Motor neuron (in vitro differentiated cells): ENCODE results near the gene CHRM4. TPM values are rescaled to one million over a fixed set of nuclear protein-coding genes. Genes with fewer than 3 reads are reported as not detected.

ENCODE experiments used
- ATAC-seq, 8 experiments: fragments of 200-7000 bp; cut with Tn5 transposase; replicated peaks in 6 of 8; 2 replicates each; pipeline ENCODE4 v1.8.0; 2021; ENCODE audit warnings: mild to moderate bottlenecking in 8 of 8, moderate library complexity in 8 of 8
- H3K27ac ChIP-seq, 2 donors: fragments of 250-450 bp; sonication (Bioruptor Pico); 2 replicates each; pipeline ENCODE4 v1.9.0; 2021; ENCODE audit warnings: antibody characterized with exemption in 2 of 2, mild to moderate bottlenecking in 2 of 2, moderate library complexity in 1 of 2
- H3K4me1 ChIP-seq, 2 donors: fragments of 250-450 bp; sonication (Bioruptor Pico); replicated peaks in 1 of 2; 2 replicates each; pipeline ENCODE4 v1.6.1; 2021; ENCODE audit warnings: antibody characterized with exemption in 2 of 2, mild to moderate bottlenecking in 2 of 2, moderate library complexity in 1 of 2
- H3K4me3 ChIP-seq, 5 donors: fragments of 250-450 bp; sonication (Bioruptor Pico); 2 replicates each; pipeline ENCODE4 v1.9.0; 2021; ENCODE audit warnings: antibody characterized with exemption in 5 of 5, mild to moderate bottlenecking in 5 of 5, moderate library complexity in 4 of 5
- WGBS, 10 experiments: fragments of 450-650 bp; shearing (Covaris generic); methylation state at CpG; one replicate each; pipeline ENCODE4 v1.0.0; 2022; 5-methylcytosine and 5-hydroxymethylcytosine counted together
- in situ Hi-C, 9 experiments: fragments of 400-800 bp; cut with MboI; loops; one replicate each; pipeline ENCODE4 v1.15.0; 2021; ENCODE audit warnings: low sequenced_read_pairs in 9 of 9, low pct_unique_long_range_greater_than_20kb in 2 of 9; ENCODE audit not compliant: unreplicated experiment in 9 of 9
- total RNA-seq, 8 experiments: library from RNA; unstranded; fragments of 300-600 nt; gene quantifications; 2 replicates each; pipeline versions ENCODE4 v1.2.3 to v1.2.4, GENCODE V29; 2022

The CHRM4 gene
- total RNA-seq, 8 experiments from 2014 or later: 0.76 to 3.8 (median 1.5) TPM

DNA sequence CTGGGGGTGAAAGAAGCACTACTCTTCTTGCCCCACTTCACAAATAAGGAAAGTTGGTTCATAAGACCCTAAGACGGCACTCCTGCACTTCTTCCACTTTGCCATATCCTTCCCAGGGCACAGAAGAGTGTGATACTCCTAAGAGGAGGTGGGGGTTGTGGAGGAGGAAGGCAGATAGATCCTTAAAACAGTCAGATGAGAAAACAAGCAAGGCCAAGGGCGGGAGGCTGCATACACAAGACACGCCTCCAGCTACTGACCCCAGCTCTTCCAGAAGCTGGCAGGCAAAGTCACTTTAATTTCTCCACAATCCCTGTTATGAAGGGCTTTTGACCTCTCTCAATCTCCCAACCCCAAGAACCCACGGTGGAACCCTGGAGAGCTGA, 1.6 kb upstream of the CHRM4 start:
- in situ Hi-C loops: loop anchor here in 4 of 9 experiments (10.0 to 25.0 kb wide), 3 partner anchors 132 to 144 kb away; no protein-coding TSS in a partner anchor
- peaks cover 21 to 24% of the 10 kb centered on the region in 2 donors for H3K4me1 ChIP-seq
- no peak overlapping the region for H3K27ac ChIP-seq
- peak overlapping the region in 4 of 5 donors; percentile 50 to 65 (median 58) for H3K4me3 ChIP-seq
- 40 to 88% (median 60%) methylated on average over 1 to 3 of the region's 4 CpGs; no CpG with 5 or more reads in 3 of the 10 experiments for WGBS, 10 experiments
- ATAC-seq: no peak

GRCh38 chr11:46392421-46393230, 1.1 kb upstream of the CHRM4 start:
- Histone ChIP-seq H3K4me3 (peak overlapping the region; percentile 50 to 71 (median 60)), H3K27ac (no peak overlapping the region), H3K4me1 (peaks cover 27 to 30% of the 10 kb centered on the region in 2 donors)
- 2 to 80% (median 10%) methylated on average over 1 to 31 of the region's 71 CpGs; no CpG with 5 or more reads in 2 of the 10 experiments for WGBS, 10 experiments
- ATAC-seq: peak; percentile 28 to 71 (median 48)
- in situ Hi-C loops: loop anchor here in 4 of 9 experiments (10.0 to 25.0 kb wide), 3 partner anchors 132 to 145 kb away; no protein-coding TSS in a partner anchor

GRCh38 chr11:46391186-46391577, 394 bp downstream of the CHRM4 start:
- WGBS, 10 experiments: no CpG with 5 or more reads among the region's 31 CpGs
- in situ Hi-C loops: loop anchor here in 4 of 9 experiments (10.0 to 25.0 kb wide), 3 partner anchors 134 to 146 kb away; no protein-coding TSS in a partner anchor
- peaks cover 30 to 32% of the 10 kb centered on the region in 2 donors for H3K4me1 ChIP-seq
- no peak for ATAC-seq
- peak overlapping the region; percentile 50 to 71 (median 60) for H3K4me3 ChIP-seq
- no peak overlapping the region for H3K27ac ChIP-seq

- in situ Hi-C loops: loop anchor here in 4 of 9 experiments (10.0 to 25.0 kb wide), 3 partner anchors 134 to 147 kb away; no protein-coding TSS in a partner anchor
- WGBS, 10 experiments: 13 to 40% (median 21%) methylated on average over 1 to 12 of the region's 49 CpGs; no CpG with 5 or more reads in 6 of the 10 experiments
- no peak for ATAC-seq
- Histone ChIP-seq H3K4me1 (peaks cover 30 to 32% of the 10 kb centered on the region in 2 donors), H3K4me3 (peak overlapping the region in 4 of 5 donors; percentile 31 to 50 (median 40)), H3K27ac (no peak overlapping the region)
These were observed 1.0 kb downstream of the CHRM4 start for GRCh38 chr11:46390331-46391171.

GRCh38 chr11:46389450-46390330, 1.9 kb downstream of the CHRM4 start:
- H3K4me1 ChIP-seq: peaks cover 30 to 32% of the 10 kb centered on the region in 2 donors
- in situ Hi-C loops: loop anchor here in 4 of 9 experiments (10.0 to 25.0 kb wide), 3 partner anchors 135 to 148 kb away; no protein-coding TSS in a partner anchor

DNA sequence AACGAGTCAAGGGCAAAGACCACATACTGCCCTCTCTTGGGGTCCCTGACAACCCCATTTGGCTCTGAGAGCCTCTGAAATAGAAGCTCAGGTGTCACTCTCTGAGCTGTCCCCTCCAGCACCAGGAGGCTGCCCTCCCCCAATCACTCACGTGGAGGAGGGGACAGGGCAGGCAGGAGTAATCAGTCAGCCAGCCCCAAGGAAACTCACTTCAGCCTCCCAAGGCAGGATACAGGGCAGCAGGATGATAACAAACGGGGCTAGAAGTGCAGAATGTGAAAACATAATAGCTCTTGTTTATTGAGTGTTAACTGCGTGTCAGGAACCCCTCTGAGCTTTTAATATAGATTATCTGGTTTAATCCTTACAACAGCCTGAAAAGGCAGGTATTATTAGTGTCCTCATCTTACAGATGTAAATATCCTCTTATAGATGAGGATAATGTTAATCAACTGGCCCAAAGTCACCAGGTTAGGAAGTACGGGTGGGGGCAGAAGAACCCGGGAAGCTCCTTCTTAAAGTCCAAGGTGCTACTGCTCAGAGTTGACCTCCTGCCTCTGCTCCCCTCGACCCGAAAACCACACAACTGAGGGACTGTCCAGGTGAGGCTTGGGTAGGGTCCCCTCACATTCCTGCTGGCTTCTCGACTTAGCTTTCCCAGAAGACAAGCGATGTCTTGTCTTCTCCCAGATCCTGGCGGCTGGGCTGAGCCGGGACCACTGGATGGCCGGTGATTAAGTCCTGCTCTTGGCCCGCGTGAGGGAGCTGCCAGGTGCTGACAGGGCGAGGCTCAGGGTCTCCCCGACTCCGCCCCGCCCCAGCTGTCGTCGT, 2.7 kb downstream of the CHRM4 start:
- Histone ChIP-seq H3K4me1 (peaks cover 35 to 36% of the 10 kb centered on the region in 2 donors), H3K4me3 (peak overlapping the region; percentile 23 to 50 (median 34)), H3K27ac (no peak overlapping the region)
- in situ Hi-C loops: loop anchor here in 2 of 9 experiments (25.0 kb wide), 1 partner anchor 148 kb away; no protein-coding TSS in a partner anchor
- WGBS, 10 experiments: 0 to 21% (median 2%) methylated on average over 1 to 7 of the region's 21 CpGs; no CpG with 5 or more reads in 1 of the 10 experiments
- ATAC-seq: peak in 4 of 8 experiments; percentile 1 to 4 (median 2)

More at GRCh38 chr11:46389450-46390330, 1.9 kb downstream of the CHRM4 start:
- 3 to 12% methylated on average over 5 to 19 of the region's 80 CpGs; no CpG with 5 or more reads in 8 of the 10 experiments for WGBS, 10 experiments
- Histone ChIP-seq H3K4me3 (peak overlapping the region; percentile 23 to 50 (median 34)), H3K27ac (no peak overlapping the region)
- peak; percentile 33 to 66 (median 60) for ATAC-seq

DNA sequence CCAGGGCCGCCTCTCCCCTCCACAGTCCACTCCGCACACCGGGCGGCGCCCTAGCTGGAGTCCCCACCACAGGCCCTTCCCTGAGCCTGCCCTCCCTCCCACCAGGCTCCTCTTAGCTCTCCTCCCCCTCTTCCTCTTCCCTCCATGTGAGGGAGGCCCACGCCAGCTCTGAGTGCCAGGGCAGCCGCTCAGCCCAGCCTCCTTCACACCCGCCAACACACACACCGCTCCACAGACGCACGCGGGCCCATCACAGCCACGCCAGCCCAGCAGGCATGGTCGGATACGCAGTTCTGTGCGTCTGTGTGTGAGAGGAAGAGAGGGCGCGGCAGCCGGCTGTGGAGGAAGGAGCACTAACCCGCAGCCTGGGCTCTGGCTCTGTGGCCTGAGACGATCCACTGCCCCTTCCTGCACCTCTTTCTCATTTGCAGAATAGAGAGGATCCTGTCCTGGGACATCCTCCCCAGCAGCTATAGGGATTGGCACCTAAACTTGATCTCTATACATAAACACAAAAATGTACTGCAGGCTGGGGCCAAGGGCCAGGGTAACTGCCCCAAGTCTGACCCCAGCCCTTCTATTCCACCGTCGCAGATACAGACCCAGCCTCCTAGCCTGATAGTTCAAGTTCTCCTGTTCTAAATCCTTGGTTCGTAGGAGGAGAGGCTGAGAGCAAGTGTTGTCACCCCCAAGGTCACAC, 3.5 kb downstream of the CHRM4 start:
- ATAC-seq: peak in 5 of 8 experiments; percentile 2 to 35 (median 15)
- H3K27ac ChIP-seq: peak overlapping the region in 1 of 2 donors; percentile 13
- no peak overlapping the region for H3K4me3 ChIP-seq
- 20 to 50% (median 33%) methylated on average over 1 to 11 of the region's 24 CpGs; no CpG with 5 or more reads in 6 of the 10 experiments for WGBS, 10 experiments
- in situ Hi-C loops: loop anchor here in 2 of 9 experiments (25.0 kb wide), 1 partner anchor 149 kb away; no protein-coding TSS in a partner anchor
- H3K4me1 ChIP-seq: peaks cover 42% of the 10 kb centered on the region in 2 donors

GRCh38 chr11:46387456-46387855, 4.1 kb downstream of the CHRM4 start:
- no peak for ATAC-seq
- WGBS, 10 experiments: 53 to 100% (median 78%) methylated on average over 1 to 4 of the region's 5 CpGs; no CpG with 5 or more reads in 4 of the 10 experiments
- peaks cover 45 to 47% of the 10 kb centered on the region in 2 donors for H3K4me1 ChIP-seq
- no peak overlapping the region for H3K27ac ChIP-seq
- in situ Hi-C loops: loop anchor here in 2 of 9 experiments (25.0 kb wide), 1 partner anchor 150 kb away; no protein-coding TSS in a partner anchor
- no peak overlapping the region for H3K4me3 ChIP-seq

- H3K4me3 ChIP-seq: no peak overlapping the region
- peaks cover 45 to 51% of the 10 kb centered on the region in 2 donors for H3K4me1 ChIP-seq
- ATAC-seq: no peak
- WGBS, 10 experiments: 0 to 100% (median 72%) methylated on average over 1 to 3 of the region's 4 CpGs; no CpG with 5 or more reads in 3 of the 10 experiments
- no peak overlapping the region for H3K27ac ChIP-seq
- in situ Hi-C loops: loop anchor here in 2 of 9 experiments (25.0 kb wide), 1 partner anchor 151 kb away; no protein-coding TSS in a partner anchor
These were observed 4.9 kb downstream of the CHRM4 start for GRCh38 chr11:46386674-46387073.

- WGBS, 10 experiments: 80 to 100% (median 96%) methylated on average over 1 to 11 of the region's 25 CpGs; no CpG with 5 or more reads in 2 of the 10 experiments
- no peak overlapping the region for H3K4me3 ChIP-seq
- in situ Hi-C loops: loop anchor here in 2 of 9 experiments (25.0 kb wide), 1 partner anchor 151 kb away; no protein-coding TSS in a partner anchor
- ATAC-seq: no peak
- no peak overlapping the region for H3K27ac ChIP-seq
- peaks cover 45 to 52% of the 10 kb centered on the region in 2 donors for H3K4me1 ChIP-seq
These were observed 5.5 kb downstream of the CHRM4 start for GRCh38 chr11:46386005-46386578.
